Activated gamma-delta T cell treated with anti-CD3 and anti-CD28 coated beads, Interleukin-2, amount 50 U/mL, for 16 hours (primary cell): ENCODE data around the gene CROT.

ENCODE experiments used
- DNase-seq: peaks from one replicate; pipeline ENCODE4 v3.0.0-alpha.2; 2020; ENCODE audit warnings: low read depth

The CROT gene

DNA sequence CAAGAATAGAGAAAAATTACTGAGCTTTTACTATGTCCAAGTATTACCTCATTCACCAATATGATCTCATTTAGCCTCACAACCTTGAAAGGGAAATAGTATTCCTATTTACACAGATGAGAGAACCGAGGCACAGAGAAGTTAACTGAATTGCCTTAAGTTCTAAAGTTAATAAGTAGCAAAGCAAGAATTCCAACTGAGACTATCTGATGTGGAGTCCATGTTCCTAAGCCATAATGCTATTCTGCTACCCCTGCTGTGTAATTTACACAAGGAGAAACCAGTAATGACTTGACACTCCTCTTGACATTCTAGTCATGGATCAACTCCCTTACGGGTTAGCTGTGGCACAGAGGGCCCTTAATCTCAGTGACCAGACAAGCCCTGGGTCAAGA lies 69.3 kb downstream of the CROT start:
- DNase-seq = no peak

DNA sequence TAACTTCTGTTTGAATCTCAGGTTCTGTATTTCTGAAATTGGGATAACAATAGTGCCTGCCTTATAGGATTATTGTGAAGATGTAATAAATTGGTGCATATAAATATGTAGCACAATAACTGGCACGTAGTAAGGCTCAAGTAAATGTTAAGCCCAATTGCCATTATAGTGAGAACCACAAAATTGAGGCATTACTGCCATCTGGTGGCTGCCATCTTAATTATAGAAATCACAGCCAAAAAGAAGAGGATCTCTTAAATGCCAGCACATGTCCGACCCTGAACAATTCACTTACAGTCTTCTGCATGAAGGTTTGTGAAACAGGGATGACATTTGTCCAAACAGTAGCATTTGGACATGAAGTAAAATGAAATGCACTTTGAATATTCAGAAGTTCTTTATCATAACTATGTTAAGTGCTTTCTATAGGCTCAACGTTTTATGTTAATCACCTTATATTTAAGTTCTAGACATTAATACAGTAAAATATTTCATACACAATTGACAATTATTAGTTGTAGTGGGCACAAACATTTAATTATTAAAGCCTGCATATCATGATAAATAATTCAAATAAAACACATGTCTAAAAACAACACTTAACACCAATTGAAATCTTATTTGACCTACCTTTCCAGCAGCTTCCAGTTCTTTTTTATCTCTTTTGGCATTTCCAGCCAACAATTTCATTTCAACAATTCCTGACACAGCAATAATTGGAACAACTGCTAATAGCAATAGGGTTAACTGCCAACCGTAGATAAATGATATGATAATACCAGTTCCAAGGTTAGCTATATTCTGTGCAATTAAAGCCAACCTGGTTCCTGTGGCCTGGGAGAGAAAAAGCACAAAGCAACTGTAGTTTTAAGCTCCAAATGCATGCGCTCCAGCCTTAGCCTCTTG lies 71.5 kb downstream of the CROT start:
- DNase-seq = peak; percentile 37

DNA sequence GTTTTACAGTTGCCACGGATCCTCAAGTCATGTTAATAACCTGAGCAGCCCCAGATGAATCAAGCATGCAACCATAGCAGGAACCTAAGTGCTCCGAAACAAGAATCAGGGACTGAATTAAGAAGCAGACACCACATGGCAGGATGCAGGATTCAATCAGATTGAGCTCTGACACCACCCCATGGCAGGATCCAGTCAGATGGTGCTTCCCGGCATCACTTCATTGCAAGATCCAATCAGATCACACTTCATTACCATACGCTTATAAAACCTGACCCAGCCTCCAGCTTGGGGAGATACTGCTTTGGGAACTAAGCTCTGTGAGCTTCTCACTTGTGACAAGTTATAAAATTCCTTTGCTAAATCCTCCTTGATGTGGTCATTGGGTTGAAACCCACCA lies 74.7 kb downstream of the CROT start:
- DNase-seq = no peak

DNA sequence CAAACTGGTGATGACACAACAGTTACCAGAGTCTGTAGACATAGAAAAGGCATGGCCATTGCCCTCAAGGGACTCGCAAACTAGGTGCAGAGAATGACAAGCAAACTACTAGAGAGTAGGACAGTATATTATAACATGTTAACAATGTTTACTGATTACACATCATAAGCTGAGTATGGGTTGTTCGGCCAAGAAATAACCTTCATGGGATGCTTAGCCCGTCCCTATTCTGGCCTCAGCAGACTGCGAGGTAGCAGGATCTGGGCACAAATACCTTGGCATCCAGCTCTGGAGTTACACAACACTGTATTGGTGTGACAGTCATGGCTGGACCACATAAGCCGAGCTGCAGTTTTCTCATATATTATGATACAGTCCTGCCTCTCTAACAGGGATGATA lies 78.6 kb downstream of the CROT start:
- DNase-seq = no peak

DNA sequence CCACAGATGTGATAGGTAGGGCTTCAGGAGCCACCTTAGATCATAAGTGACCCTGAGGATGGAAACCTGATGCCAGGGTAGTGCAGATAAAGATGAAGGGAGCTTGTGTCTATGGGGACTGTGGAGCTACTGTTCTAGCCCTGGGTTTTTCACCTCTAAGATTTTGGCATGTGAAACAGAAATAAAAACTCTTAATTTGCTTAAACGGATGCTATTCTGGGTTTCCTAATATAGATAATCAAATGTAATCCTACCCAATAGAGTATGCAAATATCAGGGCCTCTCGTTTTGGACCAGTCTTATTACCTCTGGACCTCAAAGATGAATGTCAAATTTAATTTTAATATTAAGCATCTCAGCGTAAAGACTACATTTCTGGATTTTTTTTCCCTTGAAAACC lies 80.7 kb downstream of the CROT start:
- DNase-seq = no peak

DNA sequence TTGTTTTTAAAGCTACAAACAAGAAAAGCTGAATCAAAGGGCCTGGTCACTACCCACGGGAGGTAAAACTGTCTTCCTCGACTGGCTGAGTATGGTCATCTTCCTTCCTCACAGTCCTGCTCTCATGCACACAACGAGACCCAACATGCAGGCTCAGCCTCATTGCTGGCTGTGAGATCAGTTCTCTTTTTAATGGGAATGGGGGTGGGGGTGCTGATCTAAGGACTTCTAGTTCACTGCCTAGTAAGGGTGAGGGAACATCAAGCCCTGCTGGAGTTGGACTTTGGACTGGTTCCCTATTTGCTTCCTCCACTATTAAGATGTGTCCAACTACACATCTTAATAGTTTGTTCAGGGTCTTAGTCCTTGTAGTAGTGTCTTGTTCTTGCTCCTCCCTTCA lies 81.8 kb downstream of the CROT start:
- DNase-seq = no peak

DNA sequence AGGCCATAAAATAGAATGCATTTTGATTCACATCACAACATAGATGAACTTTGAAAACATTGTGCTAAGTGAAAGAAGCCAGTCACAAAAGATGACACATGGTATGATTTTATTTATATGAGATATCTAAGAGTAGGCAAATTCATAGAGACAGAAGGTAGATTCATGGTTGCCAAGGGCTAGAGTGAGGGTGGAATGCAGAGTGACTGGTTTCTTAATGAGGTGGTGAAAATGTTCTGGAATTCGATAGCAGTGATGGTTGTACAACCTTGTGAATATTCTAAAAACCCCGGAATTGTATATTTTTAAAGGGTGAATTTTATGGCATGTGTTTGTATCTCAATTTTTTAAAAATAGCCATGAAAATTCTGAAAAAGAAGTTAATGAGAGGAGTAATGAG lies 87.1 kb downstream of the CROT start:
- DNase-seq = no peak

DNA sequence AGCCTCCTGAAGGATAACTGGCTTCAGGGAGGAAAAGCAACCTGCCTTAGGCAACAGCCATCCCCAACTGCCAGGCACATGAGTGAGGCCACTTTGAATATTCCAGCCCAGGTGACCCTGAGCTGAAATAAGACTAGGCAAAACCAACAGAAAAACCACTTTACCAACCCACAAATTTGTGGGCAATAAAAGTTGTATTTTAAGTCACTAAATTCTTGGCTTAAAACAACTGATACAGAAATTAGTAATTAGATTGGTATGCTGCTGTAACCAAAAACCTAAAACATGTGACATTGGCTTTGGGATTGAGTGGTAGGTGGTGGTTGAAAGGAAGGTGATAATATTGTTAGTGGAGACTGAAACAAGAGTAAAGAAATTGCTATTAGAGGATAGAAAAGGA lies 90.1 kb downstream of the CROT start:
- DNase-seq = no peak

DNA sequence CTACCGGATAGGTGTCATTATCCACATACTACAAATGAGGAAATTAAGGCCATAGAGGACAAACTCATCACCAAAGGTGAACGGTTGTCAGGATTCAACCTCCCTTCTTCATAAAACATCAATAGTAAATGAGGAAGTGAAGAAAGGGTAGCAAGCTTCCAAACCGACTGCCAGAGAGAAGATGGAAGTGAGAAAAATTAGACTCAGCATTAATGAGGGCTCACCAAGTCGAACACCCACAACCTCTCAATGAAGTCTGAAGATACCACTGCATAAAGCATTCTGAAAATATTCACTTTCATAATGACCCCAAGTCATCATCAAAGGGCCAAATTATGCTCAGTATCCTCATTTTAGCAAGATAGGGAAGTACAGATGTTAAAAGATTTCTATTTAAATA lies 100.4 kb downstream of the CROT start:
- DNase-seq = no peak

DNA sequence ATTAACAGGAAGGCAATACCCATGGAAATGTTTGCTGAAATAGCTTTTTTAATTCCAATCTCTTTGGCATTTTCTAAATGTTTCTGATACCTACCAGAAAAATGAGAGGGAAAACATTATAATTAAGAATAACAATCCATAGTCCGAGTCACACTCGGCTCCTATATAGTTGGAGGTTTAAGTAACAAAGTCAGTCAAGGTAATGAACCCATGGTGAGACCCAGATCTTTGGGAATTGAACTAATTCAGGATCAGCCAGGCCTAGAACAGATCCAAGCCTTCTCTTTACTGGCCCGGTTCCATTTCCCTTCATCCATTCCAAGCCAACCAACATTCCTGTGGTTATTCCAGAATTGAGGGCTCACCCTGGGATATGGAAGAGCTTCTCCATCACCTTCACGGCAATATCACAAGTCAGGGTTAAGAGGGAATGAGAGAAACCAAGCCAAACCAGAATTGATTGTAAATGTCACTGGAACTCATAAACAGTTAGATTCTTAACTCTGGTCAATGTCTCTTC lies 101.7 kb downstream of the CROT start:
- no peak for DNase-seq

DNA sequence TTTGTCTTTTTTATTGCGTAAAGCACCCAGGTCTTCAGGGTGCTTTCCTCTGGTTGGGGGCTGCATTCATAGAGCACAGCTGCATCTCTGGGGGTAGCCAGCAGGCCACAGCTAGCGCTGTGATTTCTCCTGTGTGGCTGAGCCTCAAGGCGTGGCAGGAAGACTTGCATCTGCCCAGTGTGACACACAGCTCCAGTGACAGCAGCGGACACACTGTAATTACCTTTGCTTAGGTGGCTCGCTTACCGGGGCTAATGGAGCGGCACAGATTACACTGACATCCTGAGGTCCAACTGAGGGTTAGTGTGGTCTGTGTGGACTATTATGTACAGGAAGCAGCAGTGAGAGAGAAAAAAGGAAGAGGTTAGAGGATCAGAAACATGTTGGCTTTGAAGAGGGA lies 102.9 kb downstream of the CROT start:
- DNase-seq = no peak
